Pancreas (tissue), 10 donors: Measurements from ENCODE around the gene DGLUCY. TPM values are rescaled to one million over a fixed set of nuclear protein-coding genes. Genes with fewer than 3 reads are reported as not detected.

Experiments used
- ATAC-seq, 4 donors: fragments of 200-7000 bp; cut with Tn5 transposase; one replicate each; pipeline versions ENCODE4 v1.8.0 to v1.9.1; 2020; ENCODE audit warnings: mild to moderate bottlenecking in 4 of 4, moderate library complexity in 4 of 4
- DNase-seq, 6 donors: peaks; one replicate each; pipeline ENCODE4 v3.0.0-alpha.2; 2020
- FAIRE-seq: peaks from 2 replicates; lab custom pipeline; 2012; peaks lifted over from hg19 to GRCh38; lab: Jason Lieb, UNC
- H3K27ac ChIP-seq, 4 donors: fragments of 200-600 bp; sonication (generic); 1 replicate in 3 of 4; 2 replicates in 1 of 4; pipeline versions ENCODE4 v1.5.0 to v1.8.0; 2020
- H3K27me3 ChIP-seq, 4 donors: fragments of 200-600 bp; one replicate each; pipeline ENCODE4 v1.8.0; 2021
- H3K36me3 ChIP-seq, 3 donors: fragments of 200-600 bp; sonication (generic) in 1 of 3; one replicate each; pipeline versions ENCODE4 v1.5.0 to v1.8.0; 2020 to 2021
- H3K4me1 ChIP-seq, 3 donors: fragments of 200-600 bp; one replicate each; pipeline ENCODE4 v1.8.0; 2021
- H3K4me3 ChIP-seq, 4 donors: fragments of 200-600 bp; sonication (generic) in 2 of 4; one replicate each; pipeline versions ENCODE4 v1.5.0 to v1.8.0; 2020 to 2021
- H3K9me3 ChIP-seq, 4 donors: fragments of 200-600 bp; one replicate each; pipeline ENCODE4 v1.8.0; 2021
- CTCF ChIP-seq, 4 donors: fragments of 200-600 bp; sonication (generic) in 3 of 4; IDR thresholded peaks; one replicate each; pipeline versions ENCODE4 v1.5.0 to v1.8.0; 2021; ENCODE audit warnings: antibody characterized with exemption in 4 of 4
- WGBS, 2 donors: extraction: QIAGEN DNeasy Blood & Tissue Kit; methylation state at CpG; one replicate each; pipeline ENCODE4 v1.1.7; 2013; 5-methylcytosine and 5-hydroxymethylcytosine counted together
- intact Hi-C, 3 donors: fragments of 100-400 bp; cut with DNase I; formaldehyde crosslinking; loops; one replicate each; pipeline versions ENCODE4 v1.11.1 to v1.14.2; 2022
- polyA plus RNA-seq, 2 donors: library from polyadenylated mRNA; stranded (reverse); fragments of 200-250 nt; gene quantifications; one replicate each; pipeline ENCODE4 v1.2.3, GENCODE V29; 2013
- total RNA-seq, 6 donors: library from RNA; stranded (reverse); fragmentation: NEBNext Ultra II Directional in 4 of 6; extraction: Animal tissue kit (Norgen Biotek cat#: 25700) in 4 of 6; gene quantifications; one replicate each; pipeline versions ENCODE4 v1.2.1 to v1.2.4, GENCODE V29; 2021 to 2023
- donor health status: healthy with polysubstance abuse.
- donor health status: DM: no; HTN: no; CAD: no; lungs with moderate emphysema.
- donor health status: DM: no; HTN: no; CAD: no.
- donor health status: control.
- donor health status: control.
- donor health status: Bipolar disorder and iron deficiency.
- donor health status: DM: yes; HTN: yes; CAD: no.
- donor health status: DM: no; HTN: no; CAD: no.
- donor health status: DM: no; HTN: no; CAD: no.
- donor health status: DM: yes; HTN: yes; CAD: no.

Gene DGLUCY
- total and polyA plus RNA-seq, 8 donors, result 11.9 to 43.4 (median 23.1) TPM

GRCh38 chr14:91258876-91259275 is 145.0 kb downstream of the DGLUCY start:
- TF ChIP-seq CTCF (IDR thresholded peaks at IDR 0.05), result no peak
- WGBS, 2 donors, result 85 to 91% methylated on average over 3 of the region's 3 CpGs
- Histone ChIP-seq H3K27ac (no peak overlapping the region), H3K4me3 (no peak overlapping the region), H3K36me3 (no peaks in the 10 kb centered on the region), H3K9me3 (no peaks in the 10 kb centered on the region), H3K27me3 (no peaks in the 10 kb centered on the region), H3K4me1 (no peaks in the 10 kb centered on the region)
- DNase-seq (peak in 1 of 6 donors; percentile 5), FAIRE-seq (no peak), ATAC-seq (no peak)
- intact Hi-C loops, result no loop called here

- WGBS, 2 donors, result 95 to 96% methylated on average over 5 of the region's 5 CpGs
- H3K27ac ChIP-seq, result no peak overlapping the region
- no peak for FAIRE-seq
- intact Hi-C loops, result no loop called here
- H3K4me1 ChIP-seq, result no peaks in the 10 kb centered on the region
- ATAC-seq, result no peak
- no peaks in the 10 kb centered on the region for H3K9me3 ChIP-seq
- peak in 1 of 6 donors; percentile 6 for DNase-seq
- no peaks in the 10 kb centered on the region for H3K36me3 ChIP-seq
- H3K27me3 ChIP-seq, result no peaks in the 10 kb centered on the region
- TF ChIP-seq CTCF (IDR thresholded peaks at IDR 0.05), result no peak
- H3K4me3 ChIP-seq, result no peak overlapping the region
Measured at GRCh38 chr14:91261115-91261514, 147.2 kb downstream of the DGLUCY start.

- H3K36me3 ChIP-seq, result no peaks in the 10 kb centered on the region
- TF ChIP-seq CTCF (IDR thresholded peaks at IDR 0.05), result no peak
- no peak overlapping the region for H3K27ac ChIP-seq
- H3K27me3 ChIP-seq, result no peaks in the 10 kb centered on the region
- 82 to 93% methylated on average over 11 of the region's 11 CpGs for WGBS, 2 donors
- no peaks in the 10 kb centered on the region for H3K4me1 ChIP-seq
- H3K4me3 ChIP-seq, result no peak overlapping the region
- peak in 1 of 6 donors; percentile 9 for DNase-seq
- intact Hi-C loops, result no loop called here
- FAIRE-seq, result no peak
- no peaks in the 10 kb centered on the region for H3K9me3 ChIP-seq
- ATAC-seq, result no peak
Measured at GRCh38 chr14:91261986-91262549, 148.2 kb downstream of the DGLUCY start.

GRCh38 chr14:91263329-91263728 is 149.5 kb downstream of the DGLUCY start:
- intact Hi-C loops, result no loop called here
- Histone ChIP-seq H3K27me3 (no peaks in the 10 kb centered on the region), H3K4me3 (no peak overlapping the region), H3K27ac (no peak overlapping the region), H3K4me1 (no peaks in the 10 kb centered on the region), H3K36me3 (no peaks in the 10 kb centered on the region), H3K9me3 (no peaks in the 10 kb centered on the region)
- ATAC-seq, result no peak
- peak in 1 of 6 donors; percentile 4 for DNase-seq
- FAIRE-seq, result no peak
- 83 to 87% methylated on average over 2 of the region's 2 CpGs for WGBS, 2 donors
- TF ChIP-seq CTCF (IDR thresholded peaks at IDR 0.05), result no peak
